ENCODE data around the gene TP53TG5. TPM values are rescaled to one million over a fixed set of nuclear protein-coding genes. Genes with fewer than 3 reads are reported as not detected.
A peak's percentile ranks its signal among the peaks of the same experiment; 100 is the strongest.

TP53TG5 gene
- total RNA-seq, 1 experiment from 2014 or later = not detected

DNA sequence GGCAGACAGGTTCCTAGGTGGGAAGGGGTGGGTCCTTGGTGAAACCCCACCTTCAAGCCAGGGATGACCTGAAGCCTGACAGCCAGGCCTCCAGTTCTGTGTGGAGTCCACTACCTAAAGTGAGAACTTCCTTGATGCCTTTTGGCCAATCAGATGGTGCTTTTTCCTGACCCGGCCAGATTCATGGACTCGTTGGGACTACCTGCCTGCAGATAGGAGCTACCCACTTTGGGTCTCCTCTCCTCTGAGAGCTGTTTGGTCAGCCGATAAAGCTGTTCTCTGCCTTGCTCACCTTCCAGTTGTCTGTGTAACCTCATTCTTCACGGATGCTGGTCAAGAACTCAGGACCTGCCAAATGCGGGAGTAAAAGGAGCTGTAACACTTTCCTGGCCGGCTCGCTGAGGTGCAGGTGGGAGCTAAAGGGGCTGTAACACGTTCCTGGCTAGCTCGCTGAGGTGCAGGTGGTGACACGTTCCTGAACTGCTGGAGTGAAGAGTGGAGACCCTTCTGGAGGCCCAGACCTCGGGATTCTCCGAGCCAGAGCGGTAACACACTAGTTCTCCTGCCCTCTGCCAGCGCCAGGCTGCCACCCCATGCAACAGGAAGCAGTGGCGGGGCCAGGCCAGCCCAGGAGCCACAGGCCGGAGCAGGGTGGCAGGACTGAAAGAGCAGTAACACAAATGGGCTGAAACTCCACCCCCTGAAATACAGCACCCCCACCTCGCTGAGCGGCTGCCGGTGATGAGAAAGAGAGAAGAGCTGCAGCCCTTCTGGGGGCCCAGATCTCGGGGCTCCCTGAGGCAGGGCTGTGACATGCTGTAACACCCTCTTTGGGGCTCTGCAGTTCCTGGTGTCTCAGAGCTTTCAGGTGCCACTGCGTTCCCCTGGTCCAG is 16.3 kb upstream of the TP53TG5 start:
- no peak for DNase-seq
- no peak overlapping the region for H3K27ac ChIP-seq (ENCODE audit: low read length)
- no peaks in the 10 kb centered on the region for H3F3A ChIP-seq (ENCODE audit: low read length, unreplicated experiment)
- no peaks in the 10 kb centered on the region for H3K27me3 ChIP-seq (ENCODE audit: low read length)
- no peak for ATAC-seq
- H2AFZ ChIP-seq (ENCODE audit: low read length) = no peak overlapping the region
- H3K36me3 ChIP-seq (ENCODE audit: low read depth, low read length) = peaks cover 2% of the 10 kb centered on the region; the same call in 1 of the 2 replicates
- H3K9me3 ChIP-seq (ENCODE audit: low read length) = peaks cover 9% of the 10 kb centered on the region
- TF ChIP-seq CTCF (conservative IDR thresholded peaks at IDR 0.05; ENCODE audit: low read depth, low read length) (no peak), EZH2phosphoT487 (IDR thresholded peaks at IDR 0.05; ENCODE audit: borderline replicate concordance, low read length) (no peak), EZH2 (IDR thresholded peaks at IDR 0.05; ENCODE audit: low read length, unreplicated experiment) (no peak)
- H3K4me1 ChIP-seq (ENCODE audit: insufficient read depth, low read length) = no peaks in the 10 kb centered on the region
- H3K9me2 ChIP-seq (replicated peaks; ENCODE audit: low read length) = no peaks in the 10 kb centered on the region
- POLR2A ChIA-PET (ENCODE audit: unreplicated experiment) = no interaction called here
- H3K4me3 ChIP-seq (ENCODE audit: low read length) = no peak overlapping the region
- no peak overlapping the region for H3K9ac ChIP-seq (ENCODE audit: low read length)
- no TSS peak for BruUV-seq (replicated peaks)
- H4K20me1 ChIP-seq (ENCODE audit: low read length) = no peaks in the 10 kb centered on the region
- intact Hi-C loops (cut with micrococcal nuclease) = no loop called here
- CTCF ChIA-PET = no interaction called here
- H3K4me2 ChIP-seq (ENCODE audit: low read length) = no peak overlapping the region
- H3K79me2 ChIP-seq (ENCODE audit: low read length) = no peaks in the 10 kb centered on the region

GRCh38 chr20:45392733-45393132 is 14.6 kb upstream of the TP53TG5 start:
- Histone ChIP-seq H3K79me2 (ENCODE audit: low read length) (no peaks in the 10 kb centered on the region), H3K9me3 (ENCODE audit: low read length) (no peaks in the 10 kb centered on the region), H4K20me1 (ENCODE audit: low read length) (no peaks in the 10 kb centered on the region), H2AFZ (ENCODE audit: low read length) (no peak overlapping the region), H3K36me3 (ENCODE audit: low read depth, low read length) (no peaks in the 10 kb centered on the region), H3F3A (ENCODE audit: low read length, unreplicated experiment) (no peaks in the 10 kb centered on the region), H3K4me3 (ENCODE audit: low read length) (no peak overlapping the region), H3K4me2 (ENCODE audit: low read length) (no peak overlapping the region), H3K4me1 (ENCODE audit: insufficient read depth, low read length) (peaks cover 8% of the 10 kb centered on the region), H3K27ac (ENCODE audit: low read length) (no peak overlapping the region), H3K27me3 (ENCODE audit: low read length) (no peaks in the 10 kb centered on the region), H3K9ac (ENCODE audit: low read length) (no peak overlapping the region), H3K9me2 (replicated peaks; ENCODE audit: low read length) (no peaks in the 10 kb centered on the region)
- intact Hi-C loops (cut with micrococcal nuclease) = loop anchor here (1.0 kb wide), 1 partner anchor 45 kb away; no protein-coding TSS in a partner anchor
- CTCF ChIA-PET = interaction anchor here (0.6 to 1.5 kb wide), 6 partner anchors 18 to 378 kb away, joined by 3 to 25 read pairs (median 5); partner anchors contain the start of gene SYS1
- POLR2A ChIA-PET (ENCODE audit: unreplicated experiment) = interaction anchor here (0.6 to 0.7 kb wide), 2 partner anchors 47 to 54 kb away, joined by 3 to 31 read pairs; no protein-coding TSS in a partner anchor
- DNase-seq (peak; percentile 46), ATAC-seq (peak; percentile 82)
- no peak for TF ChIP-seq EZH2 (IDR thresholded peaks at IDR 0.05; ENCODE audit: low read length, unreplicated experiment)
- TF ChIP-seq CTCF (conservative IDR thresholded peaks at IDR 0.05; ENCODE audit: low read depth, low read length) = peak; percentile 57
- BruUV-seq (replicated peaks) = no TSS peak

- Histone ChIP-seq H3K27ac (ENCODE audit: low read length) (no peak overlapping the region), H3K9ac (ENCODE audit: low read length) (no peak overlapping the region), H3K79me2 (ENCODE audit: low read length) (no peaks in the 10 kb centered on the region), H3F3A (ENCODE audit: low read length, unreplicated experiment) (no peaks in the 10 kb centered on the region), H3K4me2 (ENCODE audit: low read length) (no peak overlapping the region), H3K4me1 (ENCODE audit: insufficient read depth, low read length) (peaks cover 8% of the 10 kb centered on the region), H3K9me2 (replicated peaks; ENCODE audit: low read length) (no peaks in the 10 kb centered on the region), H3K4me3 (ENCODE audit: low read length) (no peak overlapping the region), H3K36me3 (ENCODE audit: low read depth, low read length) (no peaks in the 10 kb centered on the region), H3K9me3 (ENCODE audit: low read length) (no peaks in the 10 kb centered on the region), H3K27me3 (ENCODE audit: low read length) (no peaks in the 10 kb centered on the region), H2AFZ (ENCODE audit: low read length) (no peak overlapping the region), H4K20me1 (ENCODE audit: low read length) (no peaks in the 10 kb centered on the region)
- no TSS peak for BruUV-seq (replicated peaks)
- no peak for TF ChIP-seq EZH2 (IDR thresholded peaks at IDR 0.05; ENCODE audit: low read length, unreplicated experiment)
- TF ChIP-seq CTCF (conservative IDR thresholded peaks at IDR 0.05; ENCODE audit: low read depth, low read length) = no peak
- no peak for TF ChIP-seq EZH2phosphoT487 (IDR thresholded peaks at IDR 0.05; ENCODE audit: borderline replicate concordance, low read length)
- ChIA-PET CTCF (no interaction called here), POLR2A (ENCODE audit: unreplicated experiment) (no interaction called here)
- DNase-seq (no peak), ATAC-seq (no peak)
- intact Hi-C loops (cut with micrococcal nuclease) = no loop called here
These were observed 13.4 kb upstream of the TP53TG5 start for GRCh38 chr20:45391559-45391958.
